PFSK-1 (cell line): Measurements from ENCODE around the gene HMOX1.

Experiments
- FOXP2 ChIP-seq: optimal IDR thresholded peaks from 2 replicates; pipeline ENCODE3; 2011; ENCODE audit warnings: borderline replicate concordance, control low read depth, inconsistent platforms; ENCODE audit not compliant: insufficient read depth; ENCODE audit errors: extremely low read length, extremely low read depth
- POLR2AphosphoS5 ChIP-seq: IDR thresholded peaks from 2 replicates; pipeline ENCODE4 v1.6.1; 2012; ENCODE audit warnings: low read depth, mild to moderate bottlenecking, control low read depth, low read length, moderate library complexity
- SIN3A ChIP-seq: IDR thresholded peaks from 2 replicates; pipeline ENCODE4 v1.6.1; 2012; ENCODE audit warnings: mild to moderate bottlenecking, low read length, moderate library complexity, borderline replicate concordance; ENCODE audit not compliant: insufficient read depth
- TAF1 ChIP-seq: IDR thresholded peaks from 2 replicates; pipeline ENCODE4 v1.6.1; 2012; ENCODE audit warnings: low read length, control low read depth, borderline replicate concordance; ENCODE audit not compliant: insufficient read depth
- TF ChIP-seq, protein P1 (sequence below), 2 experiments: IDR thresholded peaks; 2 replicates each; pipeline versions ENCODE4 v1.6.1 to v1.8.0; 2011 to 2012; ENCODE audit warnings: low read depth in 2 of 2, low read length in 2 of 2, control low read depth in 1 of 2, inconsistent platforms in 1 of 2, mild to moderate bottlenecking in 1 of 2, moderate library complexity in 1 of 2; ENCODE audit not compliant: insufficient read depth in 1 of 2

HMOX1 gene

DNA sequence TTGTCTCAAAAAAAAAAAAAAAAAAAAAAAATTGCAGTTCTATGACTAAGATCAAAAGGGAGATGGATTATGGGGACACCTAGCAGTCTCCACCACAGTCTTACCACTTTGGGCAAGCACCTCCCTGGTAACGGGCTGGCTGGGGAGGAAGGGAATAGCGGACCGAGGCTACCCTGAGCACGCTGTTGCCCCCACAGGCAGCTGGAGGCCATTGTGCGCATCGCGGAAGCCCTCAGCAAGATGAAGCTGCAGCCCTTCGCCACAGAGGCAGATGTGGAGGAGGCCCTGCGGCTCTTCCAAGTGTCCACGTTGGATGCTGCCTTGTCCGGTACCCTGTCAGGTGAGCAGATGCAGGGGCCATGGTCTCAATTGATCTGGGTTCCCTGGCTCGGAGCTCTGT lies 40.2 kb downstream of the HMOX1 start:
- TF ChIP-seq SIN3A (no peak), FOXP2 (no peak), POLR2AphosphoS5 (no peak), TAF1 (no peak)
- TF ChIP-seq, protein P1, sequence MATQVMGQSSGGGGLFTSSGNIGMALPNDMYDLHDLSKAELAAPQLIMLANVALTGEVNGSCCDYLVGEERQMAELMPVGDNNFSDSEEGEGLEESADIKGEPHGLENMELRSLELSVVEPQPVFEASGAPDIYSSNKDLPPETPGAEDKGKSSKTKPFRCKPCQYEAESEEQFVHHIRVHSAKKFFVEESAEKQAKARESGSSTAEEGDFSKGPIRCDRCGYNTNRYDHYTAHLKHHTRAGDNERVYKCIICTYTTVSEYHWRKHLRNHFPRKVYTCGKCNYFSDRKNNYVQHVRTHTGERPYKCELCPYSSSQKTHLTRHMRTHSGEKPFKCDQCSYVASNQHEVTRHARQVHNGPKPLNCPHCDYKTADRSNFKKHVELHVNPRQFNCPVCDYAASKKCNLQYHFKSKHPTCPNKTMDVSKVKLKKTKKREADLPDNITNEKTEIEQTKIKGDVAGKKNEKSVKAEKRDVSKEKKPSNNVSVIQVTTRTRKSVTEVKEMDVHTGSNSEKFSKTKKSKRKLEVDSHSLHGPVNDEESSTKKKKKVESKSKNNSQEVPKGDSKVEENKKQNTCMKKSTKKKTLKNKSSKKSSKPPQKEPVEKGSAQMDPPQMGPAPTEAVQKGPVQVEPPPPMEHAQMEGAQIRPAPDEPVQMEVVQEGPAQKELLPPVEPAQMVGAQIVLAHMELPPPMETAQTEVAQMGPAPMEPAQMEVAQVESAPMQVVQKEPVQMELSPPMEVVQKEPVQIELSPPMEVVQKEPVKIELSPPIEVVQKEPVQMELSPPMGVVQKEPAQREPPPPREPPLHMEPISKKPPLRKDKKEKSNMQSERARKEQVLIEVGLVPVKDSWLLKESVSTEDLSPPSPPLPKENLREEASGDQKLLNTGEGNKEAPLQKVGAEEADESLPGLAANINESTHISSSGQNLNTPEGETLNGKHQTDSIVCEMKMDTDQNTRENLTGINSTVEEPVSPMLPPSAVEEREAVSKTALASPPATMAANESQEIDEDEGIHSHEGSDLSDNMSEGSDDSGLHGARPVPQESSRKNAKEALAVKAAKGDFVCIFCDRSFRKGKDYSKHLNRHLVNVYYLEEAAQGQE (IDR thresholded peaks at IDR 0.05; ENCODE audit: insufficient read depth in 1 of 2, low read depth in 2 of 2, low read length in 2 of 2), result no peak

DNA sequence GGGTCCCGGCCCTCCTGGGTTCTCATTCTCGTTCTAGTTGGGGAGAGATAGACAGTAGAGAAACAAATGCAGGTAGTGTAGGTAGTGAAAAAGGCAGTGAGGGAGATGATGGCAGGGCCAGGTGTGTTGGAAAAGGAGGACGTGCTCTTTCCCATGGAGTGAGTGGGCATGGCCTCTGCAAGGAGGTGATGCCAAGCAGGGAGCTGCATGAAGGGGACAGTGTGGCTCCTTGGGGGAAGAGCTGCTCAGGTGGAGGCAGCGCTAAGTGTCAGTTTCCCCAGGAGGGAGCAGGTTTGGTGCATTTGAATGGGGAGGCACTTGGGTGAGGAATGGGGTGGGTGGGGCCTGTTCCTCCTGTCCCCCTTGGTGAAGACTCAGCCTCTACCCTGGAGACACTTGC lies 41.2 kb downstream of the HMOX1 start:
- TF ChIP-seq FOXP2 (no peak), SIN3A (no peak), TAF1 (no peak), POLR2AphosphoS5 (no peak)
- TF ChIP-seq, protein P1 (IDR thresholded peaks at IDR 0.05; ENCODE audit: insufficient read depth in 1 of 2, low read depth in 2 of 2, low read length in 2 of 2), result no peak

DNA sequence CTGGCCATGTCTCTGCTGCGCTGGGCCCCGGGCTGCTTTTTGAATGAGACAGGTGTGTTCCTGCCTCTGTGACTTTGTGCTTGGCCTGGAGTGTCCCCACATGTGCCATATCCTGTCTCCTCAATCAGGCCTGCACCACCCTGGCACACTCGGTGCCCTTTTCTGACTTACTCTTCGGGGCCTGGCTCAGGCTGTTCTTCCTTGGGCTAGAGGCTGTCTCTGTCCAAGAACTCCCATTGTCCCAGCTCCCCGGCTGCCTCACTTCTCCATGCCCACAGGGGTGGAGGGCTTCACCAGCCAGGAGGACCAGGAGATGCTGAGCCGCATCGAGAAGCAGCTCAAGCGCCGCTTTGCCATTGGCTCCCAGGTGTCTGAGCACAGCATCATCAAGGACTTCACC lies 42.0 kb downstream of the HMOX1 start:
- TF ChIP-seq FOXP2 (no peak), SIN3A (no peak), POLR2AphosphoS5 (no peak), TAF1 (no peak)
- TF ChIP-seq, protein P1 (IDR thresholded peaks at IDR 0.05; ENCODE audit: insufficient read depth in 1 of 2, low read depth in 2 of 2, low read length in 2 of 2), result no peak

DNA sequence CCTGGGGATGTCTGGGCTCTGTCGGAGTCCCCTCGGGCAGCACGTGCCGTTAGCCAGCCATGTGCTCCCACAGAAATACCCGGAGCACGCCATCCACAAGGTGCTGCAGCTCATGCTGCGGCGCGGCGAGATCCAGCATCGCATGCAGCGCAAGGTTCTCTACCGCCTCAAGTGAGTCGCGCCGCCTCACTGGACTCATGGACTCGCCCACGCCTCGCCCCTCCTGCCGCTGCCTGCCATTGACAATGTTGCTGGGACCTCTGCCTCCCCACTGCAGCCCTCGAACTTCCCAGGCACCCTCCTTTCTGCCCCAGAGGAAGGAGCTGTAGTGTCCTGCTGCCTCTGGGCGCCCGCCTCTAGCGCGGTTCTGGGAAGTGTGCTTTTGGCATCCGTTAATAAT lies 43.2 kb downstream of the HMOX1 start:
- no peak for TF ChIP-seq FOXP2
- TF ChIP-seq, protein P1 (IDR thresholded peaks at IDR 0.05; ENCODE audit: insufficient read depth in 1 of 2, low read depth in 2 of 2, low read length in 2 of 2), result no peak
- TF ChIP-seq TAF1, result no peak
- TF ChIP-seq POLR2AphosphoS5, result no peak
- no peak for TF ChIP-seq SIN3A

DNA sequence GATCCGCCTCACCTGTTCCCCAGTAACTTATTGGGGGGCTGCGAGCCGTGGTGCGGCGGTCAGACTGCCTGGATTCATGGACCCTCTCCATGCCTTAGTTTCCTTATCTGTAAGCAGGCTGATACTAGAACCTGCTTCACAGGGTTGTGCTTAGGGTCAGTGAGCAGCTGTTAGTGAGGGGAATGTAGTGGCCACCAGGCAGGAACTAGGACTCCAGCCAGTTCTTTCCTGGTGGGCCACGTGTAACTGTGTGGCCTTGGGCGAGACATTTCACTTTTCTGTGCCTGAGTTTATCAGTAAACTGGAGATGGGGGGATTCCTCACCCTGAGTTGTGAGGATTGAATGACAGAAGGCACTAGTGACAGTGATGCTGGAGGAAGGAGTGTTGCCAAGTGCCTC lies 43.9 kb downstream of the HMOX1 start:
- TF ChIP-seq FOXP2, result no peak

DNA sequence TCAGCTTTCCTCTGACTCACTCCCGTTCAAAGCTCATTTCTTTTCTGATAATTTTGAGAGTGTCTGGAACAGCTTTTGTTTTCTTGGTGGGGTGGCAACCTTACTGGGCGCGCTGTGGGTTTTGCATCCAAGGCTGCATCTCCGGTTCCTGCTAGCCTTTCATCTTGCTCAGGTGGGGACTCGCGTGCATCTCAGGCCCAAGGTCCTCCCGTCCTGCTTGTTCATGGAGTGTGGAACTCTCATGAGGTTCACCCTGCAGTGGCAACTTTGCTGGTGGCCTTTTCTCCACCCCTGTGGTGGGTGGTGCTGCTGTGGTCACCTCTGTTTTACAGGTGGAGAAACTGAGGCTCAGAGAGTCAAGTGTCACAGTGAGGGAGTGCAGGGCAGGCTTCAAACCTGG lies 44.6 kb downstream of the HMOX1 start:
- no peak for TF ChIP-seq SIN3A
